Skeletal muscle tissue (tissue), 4 donors: ENCODE results near the gene MPRIP. TPM values are rescaled to one million over a fixed set of nuclear protein-coding genes. Genes with fewer than 3 reads are reported as not detected.
A peak's percentile ranks its signal among the peaks of the same experiment; 100 is the strongest.
"Not testable (repeated sequence)": the region's sequence is repeated elsewhere in the genome, so short reads cannot be mapped to it uniquely, and the experiment has no call there.

Experiments
- H3K27ac ChIP-seq: one replicate; pipeline ENCODE4 v1.7.0; 2013; ENCODE audit warnings: mild to moderate bottlenecking, low read depth, low read length, inconsistent platforms
- H3K27me3 ChIP-seq, 3 donors: one replicate each; pipeline ENCODE4 v1.7.0; 2013; ENCODE audit warnings: low read length in 3 of 3; ENCODE audit not compliant: control insufficient read depth in 3 of 3, insufficient read depth in 3 of 3
- H3K36me3 ChIP-seq, 3 donors: one replicate each; pipeline ENCODE4 v1.7.0; 2013; ENCODE audit warnings: low read length in 3 of 3; ENCODE audit not compliant: control insufficient read depth in 3 of 3, insufficient read depth in 3 of 3
- H3K4me1 ChIP-seq, 3 donors: one replicate each; pipeline ENCODE4 v1.7.0; 2013; ENCODE audit warnings: low read length in 3 of 3, mild to moderate bottlenecking in 3 of 3; ENCODE audit not compliant: control insufficient read depth in 3 of 3, insufficient read depth in 3 of 3
- H3K4me3 ChIP-seq, 3 donors: one replicate each; pipeline ENCODE4 v1.7.0; 2013; ENCODE audit warnings: low read length in 3 of 3
- H3K9ac ChIP-seq, 3 donors: one replicate each; pipeline ENCODE4 v1.7.0; 2013; ENCODE audit warnings: low read length in 3 of 3, mild to moderate bottlenecking in 3 of 3, moderate library complexity in 2 of 3, low read depth in 1 of 3
- H3K9me3 ChIP-seq, 3 donors: one replicate each; pipeline ENCODE4 v1.7.0; 2013; ENCODE audit warnings: low read length in 3 of 3; ENCODE audit not compliant: control insufficient read depth in 3 of 3
- total RNA-seq: library from RNA; depleted of rRNA; stranded (reverse); fragments of >200 nt; gene quantifications from one replicate; pipeline ENCODE4 v1.2.3, GENCODE V29; 2014
- donor health status: Osteomylitis.

MPRIP gene
- total RNA-seq, 1 donor from 2014 or later = 79.3 TPM

DNA sequence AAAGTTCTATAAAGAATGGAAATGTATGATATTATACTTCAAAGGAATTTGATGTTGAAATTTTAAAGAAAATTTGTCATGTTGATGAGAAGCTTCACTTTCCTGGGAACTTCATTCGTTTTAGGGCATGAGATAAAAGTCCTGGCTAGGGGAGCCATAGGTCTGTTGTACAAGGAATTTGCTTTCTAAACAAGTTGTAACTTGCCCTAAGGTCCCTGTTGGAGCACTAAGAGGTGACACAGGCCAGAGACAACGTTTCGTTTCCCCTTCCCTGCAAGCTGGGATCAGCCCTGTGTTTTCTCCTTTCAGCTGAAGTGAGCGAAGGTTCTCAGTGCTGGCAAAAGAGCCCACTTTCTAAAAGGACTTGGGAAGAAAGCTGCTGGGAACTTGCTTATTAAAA lies 147.3 kb downstream of the MPRIP start:
- Histone ChIP-seq H3K4me3 (no peak overlapping the region), H3K36me3 (peaks cover 5 to 20% (median 12%) of the 10 kb centered on the region in 3 donors), H3K9me3 (no peaks in the 10 kb centered on the region), H3K27me3 (no peaks in the 10 kb centered on the region), H3K4me1 (peaks cover 21 to 47% (median 38%) of the 10 kb centered on the region in 3 donors), H3K9ac (no peak overlapping the region), H3K27ac (no peak overlapping the region)

- Histone ChIP-seq H3K4me1 (peaks cover 21 to 43% (median 32%) of the 10 kb centered on the region in 3 donors), H3K9ac (no peak overlapping the region), H3K27ac (no peak overlapping the region), H3K9me3 (no peaks in the 10 kb centered on the region), H3K4me3 (no peak overlapping the region), H3K36me3 (peaks cover 5 to 20% (median 12%) of the 10 kb centered on the region in 3 donors), H3K27me3 (no peaks in the 10 kb centered on the region)
Observed at GRCh38 chr17:17190188-17190587, 147.9 kb downstream of the MPRIP start.

GRCh38 chr17:17191346-17191792 lies 149.1 kb downstream of the MPRIP start:
- H3K36me3 ChIP-seq = peaks cover 5 to 20% (median 12%) of the 10 kb centered on the region in 3 donors
- H3K27me3 ChIP-seq = no peaks in the 10 kb centered on the region
- H3K9me3 ChIP-seq = no peaks in the 10 kb centered on the region
- no peak overlapping the region for H3K4me3 ChIP-seq
- peak overlapping the region in 1 of 3 donors; percentile 69 for H3K9ac ChIP-seq
- peaks cover 21 to 36% (median 28%) of the 10 kb centered on the region in 3 donors for H3K4me1 ChIP-seq
- peak overlapping the region; percentile 78 for H3K27ac ChIP-seq

DNA sequence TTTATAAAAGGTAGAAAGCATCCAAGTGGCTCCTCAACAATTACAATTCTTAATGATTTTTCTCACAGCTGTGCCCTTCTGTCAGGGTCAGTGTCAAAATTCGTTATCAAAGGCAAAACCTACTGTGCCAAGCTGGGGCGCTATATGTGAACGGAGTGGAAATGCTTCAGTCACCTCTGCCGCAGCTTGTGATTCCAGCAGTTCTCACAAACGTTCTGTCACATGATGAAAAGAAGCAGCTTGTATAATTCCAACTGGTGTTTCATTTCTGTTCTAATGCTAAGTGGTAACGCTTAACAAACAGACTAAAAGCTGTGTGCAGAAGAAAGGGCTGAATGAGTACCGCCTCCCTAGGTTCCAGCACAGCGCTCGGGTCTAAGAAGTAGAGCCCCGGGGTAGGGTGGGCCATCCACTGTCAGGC lies 149.7 kb downstream of the MPRIP start:
- Histone ChIP-seq H3K4me3 (no peak overlapping the region), H3K9ac (peak overlapping the region in 1 of 3 donors; percentile 69), H3K36me3 (peaks cover 5 to 15% (median 10%) of the 10 kb centered on the region in 3 donors), H3K4me1 (peaks cover 21 to 32% (median 25%) of the 10 kb centered on the region in 3 donors), H3K27me3 (no peaks in the 10 kb centered on the region), H3K9me3 (no peaks in the 10 kb centered on the region), H3K27ac (peak overlapping the region; percentile 78)

- H3K27ac ChIP-seq, H3K4me3 ChIP-seq, H3K9ac ChIP-seq, H3K9me3 ChIP-seq, H3K36me3 ChIP-seq, H3K27me3 ChIP-seq: not testable (repeated sequence)
- peaks cover 16 to 19% (median 17%) of the 10 kb centered on the region in 3 donors for H3K4me1 ChIP-seq
Observed at GRCh38 chr17:17195466-17195865, 153.2 kb downstream of the MPRIP start.

GRCh38 chr17:17196776-17197175 lies 154.5 kb downstream of the MPRIP start:
- H3K9me3 ChIP-seq = no peaks in the 10 kb centered on the region
- peaks cover 4 to 11% (median 10%) of the 10 kb centered on the region in 3 donors for H3K4me1 ChIP-seq
- H3K36me3 ChIP-seq = peaks cover 0 to 3% (median 2%) of the 10 kb centered on the region in 3 donors
- H3K27me3 ChIP-seq = no peaks in the 10 kb centered on the region
- no peak overlapping the region for H3K9ac ChIP-seq
- H3K27ac ChIP-seq = no peak overlapping the region
- H3K4me3 ChIP-seq = no peak overlapping the region

- H3K27ac ChIP-seq = no peak overlapping the region
- H3K9ac ChIP-seq = no peak overlapping the region
- peaks cover 0 to 8% (median 6%) of the 10 kb centered on the region in 3 donors for H3K4me1 ChIP-seq
- no peaks in the 10 kb centered on the region for H3K9me3 ChIP-seq
- peaks cover 2 to 8% (median 3%) of the 10 kb centered on the region in 3 donors for H3K36me3 ChIP-seq
- H3K4me3 ChIP-seq = no peak overlapping the region
- H3K27me3 ChIP-seq = no peaks in the 10 kb centered on the region
Observed at GRCh38 chr17:17198281-17198680, 156.0 kb downstream of the MPRIP start.

- H3K27me3 ChIP-seq = no peaks in the 10 kb centered on the region
- H3K9me3 ChIP-seq = no peaks in the 10 kb centered on the region
- H3K9ac ChIP-seq = no peak overlapping the region
- H3K27ac ChIP-seq = no peak overlapping the region
- H3K4me3 ChIP-seq = no peak overlapping the region
- H3K4me1 ChIP-seq = peaks cover 16 to 26% (median 21%) of the 10 kb centered on the region in 3 donors
- H3K36me3 ChIP-seq = peaks cover 2 to 8% (median 3%) of the 10 kb centered on the region in 3 donors
Observed at GRCh38 chr17:17200311-17200710, 158.1 kb downstream of the MPRIP start.

- Histone ChIP-seq H3K9ac (no peak overlapping the region), H3K27ac (no peak overlapping the region), H3K4me3 (no peak overlapping the region), H3K27me3 (no peaks in the 10 kb centered on the region), H3K9me3 (no peaks in the 10 kb centered on the region), H3K36me3 (peaks cover 2 to 8% (median 3%) of the 10 kb centered on the region in 3 donors), H3K4me1 (peaks cover 21 to 31% (median 26%) of the 10 kb centered on the region in 3 donors)
Observed at GRCh38 chr17:17200831-17201230, 158.6 kb downstream of the MPRIP start.

- no peak overlapping the region for H3K4me3 ChIP-seq
- peaks cover 26 to 34% (median 27%) of the 10 kb centered on the region in 3 donors for H3K4me1 ChIP-seq
- H3K27ac ChIP-seq = no peak overlapping the region
Observed at GRCh38 chr17:17201271-17201670, 159.0 kb downstream of the MPRIP start.

More at GRCh38 chr17:17201271-17201670, 159.0 kb downstream of the MPRIP start:
- no peaks in the 10 kb centered on the region for H3K9me3 ChIP-seq
- peaks cover 2 to 8% (median 3%) of the 10 kb centered on the region in 3 donors for H3K36me3 ChIP-seq
- no peak overlapping the region for H3K9ac ChIP-seq
- no peaks in the 10 kb centered on the region for H3K27me3 ChIP-seq
